Activated CD4-positive, CD25-positive, alpha-beta regulatory T cell (primary cell): ENCODE data around the gene QPCT.
"Not testable (repeated sequence)": the region's sequence is repeated elsewhere in the genome, so short reads cannot be mapped to it uniquely, and the experiment has no call there.

Source experiments
- DNase-seq, 4 experiments: peaks; one replicate each; lab custom pipeline; 2025; lab: John Stamatoyannopoulos, UW

Gene QPCT

GRCh38 chr2:37358466-37358865 lies 14.0 kb downstream of the QPCT start:
- DNase-seq = no peak

DNA sequence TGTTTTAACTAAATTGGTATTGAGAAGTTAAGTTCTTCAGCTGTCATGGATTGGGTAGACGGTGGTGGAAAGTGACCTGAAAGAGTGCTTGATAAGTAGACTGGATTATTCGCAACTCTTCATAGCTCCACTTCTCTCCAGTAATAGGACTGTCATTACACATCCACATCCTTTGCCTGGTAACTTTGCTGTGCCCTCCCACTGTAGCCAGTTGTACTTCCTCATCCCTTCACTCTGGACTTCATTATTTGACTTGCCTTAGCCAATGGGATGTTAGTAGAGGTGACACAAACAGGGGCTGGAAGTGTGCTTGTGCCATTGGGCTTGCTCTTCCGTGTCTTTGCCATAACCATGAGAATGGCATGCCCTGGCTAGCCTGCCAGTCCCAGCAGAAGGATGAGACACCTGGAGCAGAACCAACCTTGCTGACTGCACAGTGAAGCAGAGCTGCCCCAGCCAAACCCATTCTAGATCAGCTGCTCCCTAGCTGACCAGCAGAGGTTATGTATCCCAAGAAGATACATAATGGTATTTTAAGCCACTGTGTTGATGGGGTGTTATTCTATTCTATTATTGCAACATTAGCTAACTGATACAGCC lies 16.9 kb downstream of the QPCT start:
- no peak for DNase-seq

DNA sequence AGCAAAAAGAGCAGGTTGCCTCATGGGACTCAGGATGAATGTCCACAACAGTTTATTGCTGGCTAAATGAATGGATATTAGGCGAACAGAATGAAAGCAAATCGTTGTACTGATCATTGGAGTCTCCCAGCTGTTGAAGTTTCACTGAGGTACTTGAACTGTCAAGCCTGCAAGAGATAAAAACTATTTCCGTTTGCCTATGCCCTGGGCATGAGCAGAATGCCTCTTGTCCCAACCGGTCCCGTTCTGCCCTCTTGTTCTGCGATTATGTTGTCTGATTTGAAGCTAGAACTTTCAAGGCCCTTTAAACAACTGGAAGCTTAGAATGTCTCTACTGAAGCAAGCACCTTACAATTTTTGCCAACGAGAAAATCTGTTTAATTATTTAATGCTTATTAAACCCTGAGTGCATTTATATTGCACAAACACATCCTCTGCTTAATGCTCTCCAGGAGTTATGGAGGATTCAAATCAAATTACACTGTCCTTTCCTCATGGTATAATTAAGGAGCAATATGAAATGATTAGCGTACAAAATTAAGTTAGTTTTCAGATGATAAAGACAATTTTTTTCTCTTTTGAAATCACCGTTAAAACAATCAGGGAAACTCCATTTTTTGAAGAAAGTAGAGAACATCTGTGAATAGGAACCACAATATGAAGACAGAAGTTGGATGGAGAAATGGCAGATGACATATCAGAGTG lies 17.7 kb downstream of the QPCT start:
- DNase-seq = no peak

DNA sequence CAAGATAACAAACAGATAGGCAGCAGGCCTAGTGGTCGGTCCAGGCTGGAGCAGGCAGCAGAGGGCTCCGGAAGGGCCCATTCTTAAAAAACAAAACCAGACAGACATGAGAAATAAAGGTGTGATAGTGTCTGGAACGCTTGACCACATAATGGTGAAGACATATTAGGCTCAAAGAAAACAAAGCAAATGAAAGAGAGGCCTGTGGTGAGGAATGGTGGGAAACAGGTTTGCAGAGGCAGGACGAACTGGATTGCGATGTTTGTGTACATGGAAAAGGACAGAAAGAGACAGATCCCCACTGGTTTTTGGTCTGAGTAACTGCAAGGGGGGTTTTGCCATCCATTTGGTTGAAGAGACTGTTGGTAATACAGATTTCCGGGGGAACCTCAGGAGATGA lies 19.9 kb downstream of the QPCT start:
- no peak for DNase-seq

GRCh38 chr2:37365669-37366068 lies 21.2 kb downstream of the QPCT start:
- DNase-seq = no peak

- DNase-seq = no peak
Observed at GRCh38 chr2:37366773-37367172, 22.3 kb downstream of the QPCT start.

DNA sequence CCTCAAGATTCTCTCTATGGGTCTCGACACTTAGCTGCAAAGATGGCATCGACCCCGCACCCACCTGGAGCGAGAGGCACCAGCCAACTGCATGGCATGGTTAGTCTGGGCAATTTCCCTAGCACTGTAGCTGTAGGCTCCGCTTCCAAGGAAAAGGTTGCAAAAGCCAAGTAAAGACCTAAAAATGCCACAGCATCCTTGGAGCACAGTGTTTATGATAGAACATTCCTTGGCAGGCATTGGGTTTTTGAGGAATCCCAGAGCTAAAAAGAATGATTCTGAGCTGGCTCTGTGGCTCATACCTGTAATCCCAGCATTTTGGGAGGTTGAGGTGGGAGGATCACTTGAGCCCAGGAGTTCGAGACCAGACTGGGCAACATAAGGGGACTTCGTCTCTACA lies 22.9 kb downstream of the QPCT start:
- no peak for DNase-seq

DNA sequence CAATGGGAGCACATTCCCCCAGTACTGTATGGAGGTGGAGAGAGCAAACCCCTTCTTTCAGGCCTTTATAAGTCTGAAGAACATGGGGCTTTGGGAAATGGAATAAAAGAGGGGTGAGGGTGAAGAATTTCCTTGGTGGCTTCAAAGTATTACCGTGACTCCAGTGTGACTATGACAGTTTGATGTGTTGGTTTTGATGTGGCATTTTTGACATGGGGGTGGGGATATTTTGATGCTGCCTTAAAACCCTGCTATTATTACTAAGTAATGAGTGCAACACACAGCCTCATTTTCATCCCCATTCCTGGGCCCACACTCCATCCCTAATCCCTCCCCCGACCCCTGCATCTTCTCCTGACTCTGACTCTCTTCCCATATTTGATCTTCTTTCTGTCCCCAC lies 23.6 kb downstream of the QPCT start:
- no peak for DNase-seq

GRCh38 chr2:37370666-37371065 lies 26.2 kb downstream of the QPCT start:
- DNase-seq = no peak

DNA sequence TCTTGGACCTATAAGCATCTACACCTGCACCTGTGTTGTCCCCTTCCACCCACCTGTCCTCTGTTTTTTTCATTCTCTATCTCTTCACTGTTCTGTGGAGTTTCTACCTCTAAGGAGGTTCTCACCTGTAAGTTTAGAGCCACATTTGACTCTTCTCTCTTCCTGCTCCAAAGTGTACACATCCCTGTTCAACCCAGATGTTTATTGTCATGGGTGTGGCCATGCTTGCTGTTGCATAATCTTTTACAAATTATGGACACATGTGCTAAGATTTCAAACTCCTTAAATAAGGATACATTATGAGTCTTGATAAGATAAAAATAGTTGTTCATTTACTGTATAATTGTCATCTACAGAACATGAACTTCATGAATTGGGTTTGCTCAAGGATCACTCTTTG lies 27.6 kb downstream of the QPCT start:
- DNase-seq = no peak

DNA sequence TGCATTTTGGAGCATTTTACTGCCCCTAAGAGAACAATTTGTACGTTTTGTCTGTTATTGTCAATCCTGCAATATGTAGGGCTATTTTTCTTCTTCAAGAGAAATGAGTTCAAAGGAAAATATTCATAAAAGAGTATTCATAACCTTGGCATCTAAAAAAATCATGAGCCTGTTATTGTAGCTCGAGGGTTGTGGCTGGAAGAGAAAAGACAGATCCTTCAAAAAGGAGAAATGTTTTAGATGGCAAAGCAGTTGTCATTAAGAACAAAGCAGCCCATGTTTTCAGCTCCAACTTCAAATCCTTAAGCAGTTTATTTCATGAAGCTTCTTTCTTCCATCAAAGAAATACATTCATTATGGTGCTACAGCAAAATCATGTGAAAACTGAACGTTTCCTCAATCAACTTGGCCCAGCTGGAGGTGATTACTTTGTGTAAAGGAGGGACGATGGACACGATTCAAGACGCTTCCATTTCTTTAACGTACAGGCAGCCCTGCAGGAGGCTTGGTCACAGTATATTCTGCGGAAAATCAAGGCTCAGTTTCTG lies 31.4 kb downstream of the QPCT start:
- DNase-seq = no peak

- DNase-seq = peak in 1 of 4 experiments; percentile 6
Observed at GRCh38 chr2:37376421-37377186, 32.2 kb downstream of the QPCT start.

DNA sequence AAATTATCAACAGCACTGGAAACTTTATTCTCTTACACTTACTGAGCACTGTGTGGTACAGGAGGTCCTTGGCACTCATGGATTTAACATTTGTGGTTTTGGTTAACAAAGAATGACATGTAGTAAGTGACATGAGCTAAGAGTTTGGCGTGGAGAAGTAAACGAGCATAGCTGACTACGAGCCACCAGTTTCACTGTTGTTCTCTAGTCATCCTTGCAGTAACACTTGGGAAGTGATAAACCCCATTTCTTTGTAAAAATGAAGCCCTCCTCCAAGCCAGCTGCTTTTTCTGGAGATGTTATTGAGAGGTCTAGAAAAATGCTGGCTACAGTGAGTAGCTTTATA lies 32.7 kb downstream of the QPCT start:
- no peak for DNase-seq

GRCh38 chr2:37378411-37378810 lies 34.0 kb downstream of the QPCT start:
- DNase-seq = no peak

GRCh38 chr2:37379881-37380296 lies 35.5 kb downstream of the QPCT start:
- DNase-seq = no peak

DNA sequence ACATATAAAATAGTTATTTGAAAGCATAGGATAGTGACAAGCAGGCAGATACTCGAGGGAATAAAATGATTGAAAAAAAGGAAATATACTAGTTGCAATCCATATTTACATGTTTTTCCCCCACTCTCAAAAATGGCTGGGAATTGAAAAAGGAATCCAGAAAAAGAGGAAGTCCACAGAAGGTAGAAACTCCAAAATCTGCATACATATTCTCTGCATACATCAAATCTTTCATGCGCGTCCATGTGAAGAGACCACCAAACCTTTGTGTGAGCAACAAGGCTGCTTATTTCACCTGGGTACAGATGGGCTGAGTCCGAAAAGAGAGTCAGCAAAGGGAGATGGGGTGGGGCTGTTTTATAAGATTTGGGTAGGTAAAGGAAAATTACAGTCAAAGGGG lies 36.4 kb downstream of the QPCT start:
- not testable (repeated sequence) for DNase-seq

- DNase-seq = not testable (repeated sequence)
Observed at GRCh38 chr2:37384261-37384660, 39.8 kb downstream of the QPCT start.

DNA sequence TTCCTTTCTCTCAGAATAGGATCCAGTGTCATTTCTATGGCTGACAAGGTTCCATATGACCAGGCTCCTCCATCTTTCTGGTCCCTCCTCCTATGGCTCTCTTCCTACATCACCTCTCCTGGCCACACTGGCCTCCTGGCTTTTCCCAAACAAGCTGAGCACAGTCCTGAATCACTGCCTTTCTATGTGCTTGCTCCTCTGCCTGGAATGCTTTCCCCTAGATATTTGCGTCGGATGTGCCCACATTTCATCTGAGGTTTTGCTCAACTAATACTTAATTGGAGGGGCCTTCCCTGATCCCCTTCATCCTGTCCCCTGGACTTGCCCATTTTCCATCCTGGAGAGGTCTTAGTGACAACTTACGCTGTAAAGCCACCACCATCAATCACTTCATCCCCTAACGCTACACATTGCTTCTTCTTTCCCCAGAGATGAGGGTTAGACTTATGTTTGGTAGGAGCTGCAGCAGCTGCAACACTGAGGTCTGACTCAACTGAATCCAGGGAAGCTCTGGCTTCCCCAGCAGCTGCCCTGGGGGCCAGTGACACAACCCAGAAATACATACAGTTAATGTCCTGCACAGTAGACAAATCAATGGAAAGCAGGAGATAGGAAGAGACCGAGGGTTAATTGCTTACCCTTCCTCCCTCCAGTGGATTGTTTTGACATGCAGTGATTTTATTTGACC lies 42.9 kb downstream of the QPCT start:
- DNase-seq = no peak

GRCh38 chr2:37388074-37388473 lies 43.6 kb downstream of the QPCT start:
- DNase-seq = no peak

DNA sequence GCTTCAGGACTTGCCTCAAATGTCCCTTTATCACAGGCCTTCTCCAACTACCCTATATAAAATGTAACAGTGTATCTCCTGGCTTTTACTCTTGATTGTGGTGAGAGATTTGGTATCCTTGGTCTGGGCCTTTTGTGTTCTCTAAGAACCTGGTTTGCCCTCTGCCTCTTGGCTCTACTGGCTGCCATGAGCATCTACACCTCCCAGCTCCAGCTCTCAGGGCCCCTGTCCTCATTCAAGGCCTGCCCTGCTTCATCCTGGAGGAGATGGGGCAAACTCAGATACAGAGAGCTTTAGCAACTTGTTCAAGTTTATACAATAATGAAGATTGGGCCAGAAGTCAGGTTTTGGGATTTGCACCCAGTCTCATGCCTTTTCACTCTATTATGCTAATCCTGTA lies 45.0 kb downstream of the QPCT start:
- DNase-seq = no peak

GRCh38 chr2:37389989-37390765 lies 45.7 kb downstream of the QPCT start:
- peak; percentile 11 to 24 (median 18) for DNase-seq

DNA sequence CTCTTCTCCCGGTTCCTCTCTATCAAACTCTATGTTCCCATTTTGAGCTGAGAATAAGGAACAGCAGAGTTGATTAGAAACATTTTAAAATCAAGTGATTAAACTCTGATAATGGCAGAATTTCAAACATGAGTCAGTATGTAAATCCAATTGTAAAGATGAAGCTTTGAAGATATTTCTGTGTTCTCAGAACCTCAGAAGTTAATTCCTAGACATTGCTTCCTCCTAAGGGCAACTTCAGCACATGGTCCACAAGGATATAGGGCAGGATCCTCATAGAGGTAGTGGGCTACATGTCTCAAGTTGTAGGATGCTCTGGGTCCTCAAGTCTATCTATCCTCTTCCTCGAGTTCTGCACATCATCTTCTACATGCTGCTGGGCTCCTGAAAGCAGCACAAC lies 46.3 kb downstream of the QPCT start:
- DNase-seq = no peak
